ENCODE results near the gene GMIP.
"Not testable (repeated sequence)": the region's sequence is repeated elsewhere in the genome, so short reads cannot be mapped to it uniquely, and the experiment has no call there.

Gene GMIP

GRCh38 chr19:19633711-19634515 is 9.5 kb downstream of the GMIP start:
- DNase-seq, result no peak

- no peak for DNase-seq
These were observed 10.8 kb downstream of the GMIP start for GRCh38 chr19:19632661-19633060.

GRCh38 chr19:19631346-19631745 is 12.1 kb downstream of the GMIP start:
- no peak for DNase-seq

- DNase-seq, result no peak
These were observed 13.0 kb downstream of the GMIP start for GRCh38 chr19:19630426-19630825.

GRCh38 chr19:19630062-19630414 is 13.4 kb downstream of the GMIP start:
- DNase-seq, result no peak

GRCh38 chr19:19628501-19629134 is 14.8 kb downstream of the GMIP start:
- DNase-seq, result peak; percentile 91

- DNase-seq, result no peak
These were observed 15.6 kb downstream of the GMIP start, which contains the start of gene LPAR2 for GRCh38 chr19:19627621-19628500. TSS of gene LPAR2 (minus strand) at chr19:19628220. CDS start at chr19:19627275, 945 bp downstream.

GRCh38 chr19:19626516-19627472 is 16.7 kb downstream of the GMIP start:
- no peak for DNase-seq

- no peak for DNase-seq
These were observed 19.4 kb downstream of the GMIP start for GRCh38 chr19:19624032-19624570.

- DNase-seq, result no peak
These were observed 20.1 kb downstream of the GMIP start for GRCh38 chr19:19623383-19623782.

- DNase-seq, result no peak
These were observed 23.6 kb downstream of the GMIP start for GRCh38 chr19:19619849-19620210.

- peak; percentile 50 for DNase-seq
These were observed 24.1 kb downstream of the GMIP start for GRCh38 chr19:19619181-19619848.

GRCh38 chr19:19618219-19619051 is 25.0 kb downstream of the GMIP start, which contains the start of gene PBX4:
TSS of gene PBX4 (minus strand) at chr19:19618687. CDS start at chr19:19618629, 58 bp downstream.
- DNase-seq, result peak; percentile 98

GRCh38 chr19:19615086-19615485 is 28.4 kb downstream of the GMIP start:
- DNase-seq, result peak; percentile 33

- DNase-seq, result no peak
These were observed 30.0 kb downstream of the GMIP start for GRCh38 chr19:19613506-19613905.

GRCh38 chr19:19610376-19611202 is 32.9 kb downstream of the GMIP start:
- no peak for DNase-seq

GRCh38 chr19:19606686-19607085 is 36.8 kb downstream of the GMIP start:
- DNase-seq, result not testable (repeated sequence)

- DNase-seq, result peak; percentile 41
These were observed 37.4 kb downstream of the GMIP start for GRCh38 chr19:19606021-19606420.

- no peak for DNase-seq
These were observed 40.6 kb downstream of the GMIP start for GRCh38 chr19:19602713-19603324.
